ENCODE results near the gene PNPLA3.

Gene PNPLA3

GRCh38 chr22:43883719-43884415 lies 39.7 kb upstream of the PNPLA3 start:
- TF ChIP-seq POLR2AphosphoS5 (IDR thresholded peaks at IDR 0.05; ENCODE audit: low read depth, low read length) (no peak), FOXP2 (optimal IDR thresholded peaks at IDR 0.05; ENCODE audit: borderline replicate concordance, extremely low read depth, extremely low read length, insufficient read depth) (no peak), TAF1 (IDR thresholded peaks at IDR 0.05; ENCODE audit: borderline replicate concordance, insufficient read depth, low read length) (no peak), REST (IDR thresholded peaks at IDR 0.05; ENCODE audit: insufficient read depth in 1 of 2, low read depth in 2 of 2, low read length in 2 of 2) (no peak), SIN3A (IDR thresholded peaks at IDR 0.05; ENCODE audit: borderline replicate concordance, insufficient read depth, low read length) (no peak)

GRCh38 chr22:43884600-43885318 lies 38.8 kb upstream of the PNPLA3 start:
- no peak for TF ChIP-seq SIN3A (IDR thresholded peaks at IDR 0.05; ENCODE audit: borderline replicate concordance, insufficient read depth, low read length)
- TF ChIP-seq REST (IDR thresholded peaks at IDR 0.05; ENCODE audit: insufficient read depth in 1 of 2, low read depth in 2 of 2, low read length in 2 of 2) = no peak
- TF ChIP-seq POLR2AphosphoS5 (IDR thresholded peaks at IDR 0.05; ENCODE audit: low read depth, low read length) = no peak
- TF ChIP-seq TAF1 (IDR thresholded peaks at IDR 0.05; ENCODE audit: borderline replicate concordance, insufficient read depth, low read length) = no peak
- no peak for TF ChIP-seq FOXP2 (optimal IDR thresholded peaks at IDR 0.05; ENCODE audit: borderline replicate concordance, extremely low read depth, extremely low read length, insufficient read depth)

GRCh38 chr22:43885319-43885671 lies 38.3 kb upstream of the PNPLA3 start:
- TF ChIP-seq TAF1 (IDR thresholded peaks at IDR 0.05; ENCODE audit: borderline replicate concordance, insufficient read depth, low read length) (no peak), FOXP2 (optimal IDR thresholded peaks at IDR 0.05; ENCODE audit: borderline replicate concordance, extremely low read depth, extremely low read length, insufficient read depth) (no peak), REST (IDR thresholded peaks at IDR 0.05; ENCODE audit: insufficient read depth in 1 of 2, low read depth in 2 of 2, low read length in 2 of 2) (no peak), SIN3A (IDR thresholded peaks at IDR 0.05; ENCODE audit: borderline replicate concordance, insufficient read depth, low read length) (no peak), POLR2AphosphoS5 (IDR thresholded peaks at IDR 0.05; ENCODE audit: low read depth, low read length) (no peak)

GRCh38 chr22:43885786-43886185 lies 37.8 kb upstream of the PNPLA3 start:
- no peak for TF ChIP-seq FOXP2 (optimal IDR thresholded peaks at IDR 0.05; ENCODE audit: borderline replicate concordance, extremely low read depth, extremely low read length, insufficient read depth)
- no peak for TF ChIP-seq SIN3A (IDR thresholded peaks at IDR 0.05; ENCODE audit: borderline replicate concordance, insufficient read depth, low read length)
- TF ChIP-seq TAF1 (IDR thresholded peaks at IDR 0.05; ENCODE audit: borderline replicate concordance, insufficient read depth, low read length) = no peak
- TF ChIP-seq POLR2AphosphoS5 (IDR thresholded peaks at IDR 0.05; ENCODE audit: low read depth, low read length) = no peak
- no peak for TF ChIP-seq REST (IDR thresholded peaks at IDR 0.05; ENCODE audit: insufficient read depth in 1 of 2, low read depth in 2 of 2, low read length in 2 of 2)

Measured in PFSK-1 (cell line).